GM18519 (cell line): ENCODE results near the gene APOD.
"Not testable (repeated sequence)": the region's sequence is repeated elsewhere in the genome, so short reads cannot be mapped to it uniquely, and the experiment has no call there.

Experiments used
- ATAC-seq: cut with Tn5 transposase; IDR thresholded peaks from one replicate; pipeline ENCODE4 v1.9.1; 2021; ENCODE audit warnings: mild to moderate bottlenecking, moderate library complexity; ENCODE audit not compliant: unreplicated experiment, low FRiP score

APOD gene

GRCh38 chr3:195619591-195620369 is 36.0 kb upstream of the APOD start:
- ATAC-seq = not testable (repeated sequence)

DNA sequence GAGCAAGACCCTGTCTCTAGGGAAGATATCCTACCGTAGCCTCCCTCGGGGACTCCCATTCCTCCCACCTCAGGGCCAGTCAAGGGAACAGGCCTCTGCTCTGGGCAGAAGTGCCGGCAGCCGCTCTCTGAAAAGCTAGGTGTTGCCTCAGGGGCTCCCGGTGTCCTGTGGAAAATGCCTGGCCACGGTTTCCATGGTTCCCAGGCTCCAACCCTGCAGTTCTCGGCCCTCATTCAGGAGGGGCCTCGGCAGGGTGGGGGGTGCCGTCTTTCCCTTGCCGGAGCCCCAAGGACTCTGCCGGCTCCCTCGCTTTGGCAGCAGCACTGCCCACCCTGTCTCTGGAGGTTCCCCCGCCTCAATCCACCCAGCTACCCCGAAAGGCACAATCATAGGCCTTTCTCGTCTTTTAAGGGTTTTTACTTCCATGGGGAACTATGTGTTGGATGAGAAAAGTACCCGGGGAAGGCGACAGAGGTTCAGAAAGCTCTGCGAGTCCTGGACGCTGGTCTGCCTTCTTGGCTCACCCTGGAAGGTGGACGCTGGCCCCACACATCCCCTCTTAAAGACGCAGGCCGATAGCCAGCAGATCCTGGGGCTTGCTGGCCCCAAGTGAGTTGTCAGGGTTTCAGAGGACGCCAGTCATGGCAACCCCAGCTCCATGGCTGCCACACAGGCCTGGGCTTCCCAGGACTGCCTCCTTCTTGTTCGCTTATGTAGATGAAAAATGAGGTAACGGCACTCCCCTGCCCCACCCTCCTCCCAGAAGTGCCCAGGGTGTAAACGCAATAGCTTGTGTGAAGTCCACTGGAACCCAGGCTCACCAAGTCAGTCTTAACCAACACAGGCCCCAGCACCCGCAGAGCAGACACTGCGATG is 34.3 kb upstream of the APOD start:
- not testable (repeated sequence) for ATAC-seq

GRCh38 chr3:195617134-195617533 is 33.4 kb upstream of the APOD start:
- not testable (repeated sequence) for ATAC-seq

- ATAC-seq = no peak
These were observed 32.9 kb upstream of the APOD start for GRCh38 chr3:195616681-195617080.

GRCh38 chr3:195615952-195616537 is 32.3 kb upstream of the APOD start:
- not testable (repeated sequence) for ATAC-seq

DNA sequence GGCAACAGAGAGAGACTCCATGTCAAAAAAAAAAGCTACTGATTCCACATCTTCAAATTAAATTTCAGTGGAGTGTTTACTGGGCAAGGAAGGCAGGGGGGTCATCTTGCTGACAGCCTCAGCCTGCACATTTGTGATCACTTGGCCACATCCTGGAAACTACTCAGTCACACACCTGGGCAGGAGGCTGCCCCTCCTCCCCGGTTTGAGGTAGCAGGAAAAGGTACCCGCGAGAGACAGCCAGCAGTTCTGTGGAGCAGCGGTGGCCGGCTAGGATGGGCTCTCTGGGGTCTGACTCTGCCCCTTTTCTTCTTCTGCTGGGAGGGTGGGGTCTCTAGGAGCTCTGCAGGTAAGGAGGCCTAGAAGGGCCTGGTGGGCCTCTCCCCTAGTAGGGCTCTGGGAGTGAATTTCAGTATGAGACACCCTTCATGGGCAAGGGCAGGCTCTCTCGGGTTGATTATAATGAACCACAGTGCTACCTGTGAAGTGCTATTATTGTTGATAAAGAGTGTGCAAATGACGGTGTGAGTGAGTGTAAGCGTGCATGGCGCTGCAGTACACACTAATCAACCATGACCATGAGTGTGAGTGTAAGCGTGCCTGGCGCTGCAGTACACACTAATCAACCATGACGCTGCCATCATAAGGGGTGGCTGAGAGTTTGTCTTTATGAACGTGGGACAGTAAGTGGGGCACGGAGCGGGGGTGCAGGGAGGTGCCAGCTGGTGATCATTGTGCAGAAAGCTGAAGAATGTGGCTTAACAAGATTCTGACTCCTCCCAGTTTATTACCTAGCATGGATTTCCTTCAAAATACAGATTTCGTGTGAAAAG is 31.1 kb upstream of the APOD start:
- not testable (repeated sequence) for ATAC-seq

DNA sequence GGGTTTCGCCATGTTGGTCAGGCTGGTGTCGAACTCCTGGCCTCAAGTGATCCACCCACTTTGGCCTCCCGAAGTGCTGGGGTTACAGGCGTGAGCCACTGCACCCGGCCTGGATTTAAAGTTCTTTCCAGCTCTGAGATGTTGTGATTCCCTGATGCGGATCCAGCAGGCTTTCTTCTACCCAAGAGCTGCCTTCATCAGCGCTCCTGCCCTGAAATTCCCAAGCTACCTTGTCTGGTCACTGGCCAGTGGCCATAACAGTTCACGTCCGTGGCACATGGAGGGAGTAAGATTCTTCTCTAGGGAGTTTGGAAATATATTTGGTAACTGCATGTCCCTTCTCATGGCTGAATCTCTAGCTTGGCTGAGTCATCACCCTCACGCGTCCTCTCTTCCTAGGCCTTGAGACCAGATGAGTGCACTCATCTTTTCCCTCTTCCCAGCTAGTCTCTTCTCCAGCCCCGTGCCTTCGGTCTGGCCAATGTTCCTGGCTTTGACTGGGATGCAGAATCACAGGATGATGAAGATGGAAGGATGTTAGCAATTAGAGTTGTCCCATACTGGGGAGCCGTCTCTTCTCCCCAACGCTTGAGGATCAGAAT is 29.8 kb upstream of the APOD start:
- no peak for ATAC-seq

DNA sequence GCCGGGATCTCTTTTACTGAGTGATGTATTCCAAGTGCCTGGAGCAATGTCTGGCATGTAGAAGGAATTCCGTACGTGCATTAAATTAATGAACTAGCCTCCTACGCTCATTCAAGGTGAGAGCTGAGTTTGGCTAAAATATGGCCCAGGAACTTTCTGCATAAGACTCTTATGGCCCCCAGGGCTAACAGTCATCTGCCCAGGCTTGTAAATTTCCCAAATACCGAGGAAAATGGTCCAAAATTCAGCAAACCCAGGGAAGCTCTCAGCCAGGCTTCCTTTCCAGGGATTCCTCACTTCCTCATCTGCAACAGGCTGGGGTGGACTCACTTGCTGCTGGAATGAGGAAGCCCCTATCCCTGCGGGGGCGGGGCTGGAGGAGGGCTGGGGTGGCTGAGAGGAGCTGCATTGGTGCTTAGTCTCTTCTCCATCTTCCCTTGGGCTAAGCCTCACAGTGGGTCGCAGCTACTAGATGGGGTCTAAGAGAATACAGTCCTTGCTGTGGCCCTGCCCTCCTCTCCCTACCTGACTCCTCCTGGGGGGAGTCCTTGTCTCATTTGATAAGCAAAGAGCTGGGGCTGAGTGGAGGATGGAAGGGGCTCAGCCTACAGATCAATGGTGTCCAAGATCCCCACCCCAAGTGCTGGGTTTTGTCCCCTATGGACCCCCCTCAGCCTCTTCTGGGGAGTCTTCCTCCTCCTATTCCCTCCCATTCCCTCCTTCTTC is 28.5 kb upstream of the APOD start:
- no peak for ATAC-seq

GRCh38 chr3:195609229-195609628 is 25.5 kb upstream of the APOD start:
- no peak for ATAC-seq

DNA sequence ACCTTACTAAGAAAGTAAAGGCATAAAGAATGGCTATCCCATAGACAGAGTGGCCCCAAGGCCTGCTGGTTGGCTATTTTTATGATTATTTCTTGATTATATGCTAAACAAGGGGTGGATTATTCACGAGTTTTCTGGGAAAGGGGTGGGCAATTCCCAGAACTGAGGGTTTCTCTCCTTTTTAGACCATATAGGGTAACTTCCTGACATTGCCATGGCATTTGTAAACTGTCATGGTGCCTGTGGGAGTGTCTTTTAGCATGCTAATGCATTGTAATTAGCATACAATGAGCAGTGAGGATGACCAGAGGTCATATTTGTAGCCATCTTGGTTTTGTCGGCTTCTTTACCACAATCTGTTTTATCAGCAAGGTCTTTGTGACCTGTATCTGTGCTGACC is 18.0 kb upstream of the APOD start:
- ATAC-seq = not testable (repeated sequence)

DNA sequence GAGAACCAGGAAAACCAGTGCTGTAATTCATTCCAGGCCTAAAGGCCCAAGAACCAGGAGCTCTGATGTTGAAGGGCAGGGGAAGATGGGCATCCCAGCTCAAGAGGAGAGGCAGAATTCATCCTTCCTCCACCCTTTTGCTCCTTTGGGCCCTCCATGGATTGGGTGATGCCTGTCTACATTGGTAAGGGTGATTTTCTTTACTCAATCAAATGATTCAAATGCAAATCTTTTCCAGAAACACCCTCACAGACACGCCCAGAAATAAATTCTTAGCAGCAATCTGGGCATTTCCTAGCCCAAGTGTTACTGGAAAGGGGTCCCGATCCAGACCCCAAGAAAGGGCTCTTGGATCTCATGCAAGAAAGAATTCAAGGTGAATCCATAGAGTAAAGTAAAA is 17.6 kb upstream of the APOD start:
- ATAC-seq = no peak

DNA sequence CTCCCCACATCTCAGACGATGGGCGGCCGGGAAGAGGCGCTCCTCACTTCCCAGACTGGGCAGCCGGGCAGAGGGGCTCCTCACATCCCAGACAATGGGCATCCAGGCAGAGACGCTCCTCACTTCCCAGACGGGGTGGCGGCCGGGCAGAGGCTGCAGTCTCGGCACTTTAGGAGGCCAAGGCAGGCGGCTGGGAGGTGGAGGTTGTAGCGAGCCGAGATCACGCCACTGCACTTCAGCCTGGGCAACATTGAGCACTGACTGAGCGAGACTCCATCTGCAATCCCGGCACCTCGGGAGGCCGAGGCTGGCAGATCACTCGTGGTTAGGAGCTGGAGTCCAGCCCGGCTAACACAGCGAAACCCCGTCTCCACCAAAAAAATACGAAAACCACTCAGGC is 16.2 kb upstream of the APOD start:
- not testable (repeated sequence) for ATAC-seq

DNA sequence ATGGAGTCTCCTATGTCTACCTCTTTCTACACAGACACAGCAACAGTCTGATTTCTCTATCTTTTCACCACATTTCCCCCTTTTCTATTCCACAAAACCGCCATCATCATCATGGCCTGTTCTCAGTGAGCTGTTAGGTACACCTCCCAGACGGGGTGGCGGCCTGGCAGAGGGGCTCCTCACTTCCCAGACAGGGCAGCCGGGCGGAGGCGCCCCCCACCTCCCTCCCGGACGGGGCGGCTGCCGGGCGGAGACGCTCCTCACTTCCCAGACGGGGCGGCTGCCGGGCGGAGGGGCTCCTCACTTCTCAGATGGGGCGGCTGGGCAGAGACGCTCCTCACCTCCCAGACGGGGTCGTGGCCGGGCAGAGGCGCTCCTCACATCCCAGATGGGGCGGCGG is 15.8 kb upstream of the APOD start:
- not testable (repeated sequence) for ATAC-seq

DNA sequence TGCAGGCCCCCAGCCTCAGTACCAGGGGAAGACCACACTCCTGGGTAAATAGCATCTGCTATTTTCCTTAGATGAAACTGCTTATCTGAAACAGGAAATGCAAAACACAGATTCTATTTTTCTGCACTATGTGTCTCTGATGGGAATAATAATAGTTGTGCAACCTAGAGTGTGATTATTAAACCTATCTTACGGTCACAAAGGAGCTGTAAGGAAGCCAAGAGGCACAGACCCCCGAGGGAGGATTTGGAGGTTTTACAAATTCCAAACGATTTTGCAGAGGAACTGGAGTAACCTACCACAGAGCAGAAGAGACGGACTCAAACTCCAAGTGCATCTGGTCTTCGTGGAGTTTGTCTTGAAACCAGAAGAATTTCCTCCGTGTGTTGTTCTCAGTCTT is 14.1 kb upstream of the APOD start:
- ATAC-seq = no peak

DNA sequence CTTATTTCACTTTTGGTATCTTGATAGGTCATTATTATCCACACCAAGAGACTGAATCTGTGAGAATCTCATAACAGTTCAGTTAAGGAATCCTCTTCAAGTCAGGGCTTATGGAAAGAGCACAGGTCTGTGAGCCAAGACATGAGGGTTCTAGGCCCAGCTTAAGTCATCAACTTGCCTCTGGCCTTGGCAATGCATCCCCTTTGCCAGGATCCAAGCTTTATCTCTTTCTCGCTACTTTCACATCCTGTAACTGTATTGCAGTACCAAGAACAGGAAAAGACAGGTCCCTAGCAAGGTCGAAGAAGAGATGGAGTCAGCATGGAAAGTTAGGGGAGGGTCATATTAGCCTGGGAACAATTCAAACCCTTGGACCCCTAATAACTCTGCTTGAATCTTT is 13.5 kb upstream of the APOD start:
- ATAC-seq = no peak

- no peak for ATAC-seq
These were observed 13.0 kb upstream of the APOD start for GRCh38 chr3:195596765-195597171.

GRCh38 chr3:195595785-195596531 is 12.2 kb upstream of the APOD start:
- ATAC-seq = no peak

- ATAC-seq = no peak
These were observed 8.1 kb upstream of the APOD start for GRCh38 chr3:195591852-195592251.

DNA sequence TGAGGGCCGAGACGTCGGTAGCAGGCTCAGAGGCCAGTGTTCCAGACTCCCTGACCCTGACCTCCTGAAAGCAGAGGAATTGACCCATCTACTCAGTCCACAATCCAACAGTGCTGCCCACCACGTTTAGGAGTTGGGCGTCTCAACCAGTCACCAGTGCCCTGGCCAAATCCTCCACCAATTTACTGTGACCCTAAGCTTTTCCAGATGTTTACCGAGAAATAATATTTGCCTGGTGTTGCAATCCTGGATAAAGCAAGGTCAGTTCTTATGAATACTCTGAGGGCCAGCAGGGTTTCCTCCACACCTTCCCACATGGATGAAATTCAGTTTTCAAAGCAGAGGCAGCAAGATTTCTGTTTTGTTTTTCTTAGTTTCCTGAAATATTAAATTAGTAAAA is 7.5 kb upstream of the APOD start:
- no peak for ATAC-seq
